Measurements from ENCODE around the gene PCIF1. TPM values are rescaled to one million over a fixed set of nuclear protein-coding genes. Genes with fewer than 3 reads are reported as not detected.

PCIF1 gene
- total and polyA plus RNA-seq, 4 donors, result 13.0 to 49.9 (median 31.0) TPM

GRCh38 chr20:45946149-45946970, 11.9 kb downstream of the PCIF1 start:
- Histone ChIP-seq H3K27ac (ENCODE audit: low read depth, low read length) (no peak overlapping the region), H3K27me3 (ENCODE audit: control insufficient read depth, insufficient read depth, low read length) (no peaks in the 10 kb centered on the region), H3K4me3 (ENCODE audit: low read depth, low read length) (no peak overlapping the region), H3K4me1 (ENCODE audit: control insufficient read depth, insufficient read depth, low read length) (no peaks in the 10 kb centered on the region), H3K36me3 (ENCODE audit: control insufficient read depth, insufficient read depth, low read length) (peaks cover 95% of the 10 kb centered on the region), H3K9me3 (ENCODE audit: control insufficient read depth, insufficient read depth, low read length) (no peaks in the 10 kb centered on the region)
- DNase-seq (ENCODE audit: low read depth in 4 of 6, low spot score in 6 of 6), result no peak
- WGBS (ENCODE audit: insufficient coverage), result 91% methylated on average over 20 of the region's 20 CpGs

DNA sequence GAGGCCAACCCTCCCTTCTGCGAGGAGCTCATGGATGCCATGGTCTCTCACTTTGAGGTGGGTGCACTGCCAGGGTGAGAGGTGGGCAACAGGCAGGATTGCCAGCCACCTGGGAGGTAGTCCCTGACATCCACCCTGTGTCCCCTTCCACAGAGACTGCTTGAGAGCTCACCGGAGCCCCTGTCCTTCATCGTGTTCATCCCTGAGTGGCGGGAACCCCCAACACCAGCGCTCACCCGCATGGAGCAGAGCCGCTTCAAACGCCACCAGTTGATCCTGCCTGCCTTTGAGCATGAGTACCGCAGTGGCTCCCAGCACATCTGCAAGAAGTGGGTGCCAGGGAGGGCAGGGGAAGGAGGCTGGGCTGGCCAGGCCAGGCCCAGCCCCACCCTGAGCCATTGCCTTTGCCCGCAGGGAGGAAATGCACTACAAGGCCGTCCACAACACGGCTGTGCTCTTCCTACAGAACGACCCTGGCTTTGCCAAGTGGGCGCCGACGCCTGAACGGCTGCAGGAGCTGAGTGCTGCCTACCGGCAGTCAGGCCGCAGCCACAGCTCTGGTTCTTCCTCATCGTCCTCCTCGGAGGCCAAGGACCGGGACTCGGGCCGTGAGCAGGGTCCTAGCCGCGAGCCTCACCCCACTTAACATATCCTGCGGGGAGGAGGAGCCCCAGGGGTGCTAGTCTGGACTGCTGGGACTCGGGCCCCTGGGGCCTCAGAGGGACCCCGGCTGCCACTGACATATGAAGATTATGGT, 12.8 kb downstream of the PCIF1 start:
- H3K4me3 ChIP-seq (ENCODE audit: low read depth, low read length), result no peak overlapping the region
- no peak for DNase-seq (ENCODE audit: low read depth in 4 of 6, low spot score in 6 of 6)
- H3K27me3 ChIP-seq (ENCODE audit: control insufficient read depth, insufficient read depth, low read length), result no peaks in the 10 kb centered on the region
- 93% methylated on average over 23 of the region's 29 CpGs for WGBS (ENCODE audit: insufficient coverage)
- peaks cover 98% of the 10 kb centered on the region for H3K36me3 ChIP-seq (ENCODE audit: control insufficient read depth, insufficient read depth, low read length)
- no peak overlapping the region for H3K27ac ChIP-seq (ENCODE audit: low read depth, low read length)
- no peaks in the 10 kb centered on the region for H3K4me1 ChIP-seq (ENCODE audit: control insufficient read depth, insufficient read depth, low read length)
- H3K9me3 ChIP-seq (ENCODE audit: control insufficient read depth, insufficient read depth, low read length), result no peaks in the 10 kb centered on the region

DNA sequence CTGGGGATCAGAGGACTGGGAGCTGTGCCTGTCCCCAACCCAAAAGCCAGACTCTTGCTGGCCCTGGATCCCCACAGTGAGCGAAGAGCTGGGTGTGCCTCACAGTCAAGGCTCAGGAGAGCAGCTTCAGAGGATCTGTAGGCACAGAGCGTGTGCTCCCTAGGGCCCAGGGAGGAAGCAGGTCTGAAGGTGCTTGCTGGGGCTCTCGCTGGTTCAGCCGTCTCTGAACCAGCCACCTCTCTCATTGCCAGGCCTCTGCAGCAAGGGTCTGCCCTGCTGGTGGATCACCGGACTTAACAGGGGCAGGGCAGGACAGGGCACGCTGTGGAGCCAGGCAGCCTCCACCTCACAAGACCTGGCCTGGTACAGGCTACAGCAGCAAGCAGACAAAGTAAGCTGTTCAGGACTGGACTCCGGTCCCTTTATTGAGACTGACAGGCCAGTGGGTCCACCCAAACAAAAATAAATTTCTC, 13.8 kb downstream of the PCIF1 start:
- Histone ChIP-seq H3K4me1 (ENCODE audit: control insufficient read depth, insufficient read depth, low read length) (no peaks in the 10 kb centered on the region), H3K27ac (ENCODE audit: low read depth, low read length) (no peak overlapping the region), H3K9me3 (ENCODE audit: control insufficient read depth, insufficient read depth, low read length) (no peaks in the 10 kb centered on the region), H3K27me3 (ENCODE audit: control insufficient read depth, insufficient read depth, low read length) (no peaks in the 10 kb centered on the region), H3K36me3 (ENCODE audit: control insufficient read depth, insufficient read depth, low read length) (peaks cover 98% of the 10 kb centered on the region), H3K4me3 (ENCODE audit: low read depth, low read length) (no peak overlapping the region)
- WGBS (ENCODE audit: insufficient coverage), result 81% methylated on average over 7 of the region's 7 CpGs
- no peak for DNase-seq (ENCODE audit: low read depth in 4 of 6, low spot score in 6 of 6)

- DNase-seq (ENCODE audit: low read depth in 4 of 6, low spot score in 6 of 6), result no peak
- Histone ChIP-seq H3K27me3 (ENCODE audit: control insufficient read depth, insufficient read depth, low read length) (no peaks in the 10 kb centered on the region), H3K27ac (ENCODE audit: low read depth, low read length) (no peak overlapping the region), H3K9me3 (ENCODE audit: control insufficient read depth, insufficient read depth, low read length) (no peaks in the 10 kb centered on the region), H3K36me3 (ENCODE audit: control insufficient read depth, insufficient read depth, low read length) (peaks cover 98% of the 10 kb centered on the region), H3K4me3 (ENCODE audit: low read depth, low read length) (no peak overlapping the region), H3K4me1 (ENCODE audit: control insufficient read depth, insufficient read depth, low read length) (no peaks in the 10 kb centered on the region)
- WGBS (ENCODE audit: insufficient coverage), result 78% methylated on average over 10 of the region's 10 CpGs
Measured at GRCh38 chr20:45948742-45949541, 14.5 kb downstream of the PCIF1 start.

DNA sequence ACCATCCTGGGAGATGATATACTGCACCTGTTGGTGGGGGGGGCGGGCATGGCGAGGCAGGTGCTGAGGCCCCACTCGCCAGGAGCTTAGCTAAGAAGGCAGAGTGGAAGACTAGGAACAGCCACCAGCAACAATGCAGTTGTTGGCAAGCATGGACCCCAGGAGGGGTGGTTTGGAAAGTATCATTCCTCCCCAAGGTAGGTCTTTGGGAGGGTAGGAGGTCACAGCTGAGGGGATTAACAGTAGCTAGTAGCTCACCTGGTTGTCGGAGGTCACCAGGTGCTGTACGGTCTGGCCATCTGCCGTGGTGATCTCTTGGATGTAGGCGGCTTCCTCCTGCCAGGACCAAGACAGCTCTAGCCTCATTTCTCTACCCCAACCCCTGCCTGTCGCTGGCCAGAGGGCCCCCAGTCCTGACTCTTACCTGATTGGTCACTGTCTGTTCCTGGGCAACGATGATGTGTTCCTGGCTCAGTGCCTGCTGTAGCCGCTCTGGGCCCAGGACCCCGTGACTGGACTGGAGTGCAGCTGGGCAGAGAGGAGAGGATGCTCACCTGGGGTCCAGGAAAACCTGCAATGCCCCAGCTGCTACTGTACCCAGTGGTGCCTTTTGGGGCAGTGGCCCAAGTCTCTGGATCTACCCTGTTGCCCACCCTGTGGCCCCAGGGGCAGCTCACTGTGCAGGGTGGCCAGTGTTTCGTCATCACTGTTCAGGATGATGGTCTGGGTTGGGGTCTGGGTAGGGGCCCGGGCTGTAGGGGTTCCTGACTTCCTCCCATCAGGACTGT, 15.3 kb downstream of the PCIF1 start:
- Histone ChIP-seq H3K4me1 (ENCODE audit: control insufficient read depth, insufficient read depth, low read length) (no peaks in the 10 kb centered on the region), H3K27ac (ENCODE audit: low read depth, low read length) (no peak overlapping the region), H3K36me3 (ENCODE audit: control insufficient read depth, insufficient read depth, low read length) (peaks cover 94% of the 10 kb centered on the region), H3K27me3 (ENCODE audit: control insufficient read depth, insufficient read depth, low read length) (no peaks in the 10 kb centered on the region), H3K9me3 (ENCODE audit: control insufficient read depth, insufficient read depth, low read length) (no peaks in the 10 kb centered on the region), H3K4me3 (ENCODE audit: low read depth, low read length) (no peak overlapping the region)
- WGBS (ENCODE audit: insufficient coverage), result 84% methylated on average over 11 of the region's 13 CpGs
- DNase-seq (ENCODE audit: low read depth in 4 of 6, low spot score in 6 of 6), result no peak

DNA sequence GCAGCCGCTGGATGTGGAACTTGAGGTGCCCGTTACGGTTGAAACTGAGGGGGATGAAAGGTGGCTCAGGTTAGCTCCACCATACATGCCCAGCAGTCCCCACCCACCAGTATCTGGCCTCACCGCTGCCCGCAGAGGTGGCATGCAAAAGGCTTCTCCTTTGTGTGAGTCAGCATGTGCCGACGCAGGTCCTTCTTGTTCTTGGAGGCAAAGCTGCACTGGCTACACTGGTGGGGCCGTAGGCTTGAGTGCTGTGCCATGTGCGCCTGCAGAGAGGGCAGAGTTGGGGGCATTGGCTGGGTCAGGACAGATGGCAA, 15.8 kb downstream of the PCIF1 start:
- 73% methylated on average over 5 of the region's 9 CpGs for WGBS (ENCODE audit: insufficient coverage)
- peaks cover 91% of the 10 kb centered on the region for H3K36me3 ChIP-seq (ENCODE audit: control insufficient read depth, insufficient read depth, low read length)
- no peak overlapping the region for H3K4me3 ChIP-seq (ENCODE audit: low read depth, low read length)
- H3K27me3 ChIP-seq (ENCODE audit: control insufficient read depth, insufficient read depth, low read length), result no peaks in the 10 kb centered on the region
- no peak for DNase-seq (ENCODE audit: low read depth in 4 of 6, low spot score in 6 of 6)
- H3K9me3 ChIP-seq (ENCODE audit: control insufficient read depth, insufficient read depth, low read length), result no peaks in the 10 kb centered on the region
- H3K27ac ChIP-seq (ENCODE audit: low read depth, low read length), result no peak overlapping the region
- H3K4me1 ChIP-seq (ENCODE audit: control insufficient read depth, insufficient read depth, low read length), result no peaks in the 10 kb centered on the region

GRCh38 chr20:45951925-45952834, 17.7 kb downstream of the PCIF1 start:
- Histone ChIP-seq H3K27ac (ENCODE audit: low read depth, low read length) (no peak overlapping the region), H3K4me1 (ENCODE audit: control insufficient read depth, insufficient read depth, low read length) (no peaks in the 10 kb centered on the region), H3K9me3 (ENCODE audit: control insufficient read depth, insufficient read depth, low read length) (no peaks in the 10 kb centered on the region), H3K4me3 (ENCODE audit: low read depth, low read length) (no peak overlapping the region), H3K27me3 (ENCODE audit: control insufficient read depth, insufficient read depth, low read length) (no peaks in the 10 kb centered on the region), H3K36me3 (ENCODE audit: control insufficient read depth, insufficient read depth, low read length) (peaks cover 84% of the 10 kb centered on the region)
- DNase-seq (ENCODE audit: low read depth in 4 of 6, low spot score in 6 of 6), result no peak
- 93% methylated on average over 19 of the region's 19 CpGs for WGBS (ENCODE audit: insufficient coverage)

DNA sequence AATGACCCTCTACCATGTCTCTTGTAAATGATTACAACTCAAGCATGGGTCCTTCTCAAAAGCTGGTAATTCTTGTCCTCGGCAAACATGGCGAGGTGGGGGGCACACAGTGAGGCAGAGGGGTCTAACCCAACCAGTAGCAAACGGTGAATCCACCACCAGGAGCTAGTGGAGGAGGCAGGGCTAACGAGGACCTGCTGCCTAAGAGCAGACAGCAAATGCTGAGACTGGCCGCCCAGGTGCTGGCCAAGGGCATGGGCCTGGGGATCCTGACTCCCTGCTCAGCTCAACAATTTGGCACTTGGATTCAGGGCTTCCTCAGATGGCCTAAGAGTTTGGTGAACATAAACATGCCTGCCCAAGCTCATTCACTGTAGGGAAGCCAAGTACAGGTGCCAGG, 18.4 kb downstream of the PCIF1 start:
- DNase-seq (ENCODE audit: low read depth in 4 of 6, low spot score in 6 of 6), result no peak
- no peaks in the 10 kb centered on the region for H3K9me3 ChIP-seq (ENCODE audit: control insufficient read depth, insufficient read depth, low read length)
- no peaks in the 10 kb centered on the region for H3K4me1 ChIP-seq (ENCODE audit: control insufficient read depth, insufficient read depth, low read length)
- peaks cover 84% of the 10 kb centered on the region for H3K36me3 ChIP-seq (ENCODE audit: control insufficient read depth, insufficient read depth, low read length)
- no peak overlapping the region for H3K27ac ChIP-seq (ENCODE audit: low read depth, low read length)
- no peaks in the 10 kb centered on the region for H3K27me3 ChIP-seq (ENCODE audit: control insufficient read depth, insufficient read depth, low read length)
- WGBS (ENCODE audit: insufficient coverage), result 94% methylated on average over 5 of the region's 5 CpGs
- no peak overlapping the region for H3K4me3 ChIP-seq (ENCODE audit: low read depth, low read length)
